OCI-LY3 (cell line): ENCODE data around the gene GKAP1.
"Not testable (repeated sequence)": the region's sequence is repeated elsewhere in the genome, so short reads cannot be mapped to it uniquely, and the experiment has no call there.

Experiments
- H2AFZ ChIP-seq: fragments of 200-600, 300-600 bp; shearing (Covaris generic); 2 replicates; pipeline ENCODE4 v1.6.0; 2014; ENCODE audit warnings: antibody characterized with exemption, low read depth, low read length
- H3K27ac ChIP-seq: fragments of 200-600, 300-600 bp; sonication (generic); 2 replicates; pipeline ENCODE4 v1.5.1; 2014; ENCODE audit warnings: mild to moderate bottlenecking, low read length, moderate library complexity, mixed read lengths
- H3K27me3 ChIP-seq: fragments of 200-600, 300-600 bp; sonication (generic); 2 replicates; pipeline ENCODE4 v1.6.1; 2014; ENCODE audit warnings: low read depth, low read length, mixed read lengths
- H3K36me3 ChIP-seq: fragments of 200-600, 300-600 bp; sonication (generic); replicated peaks from 2 replicates; pipeline ENCODE3; 2014; ENCODE audit warnings: low read depth, low read length, mixed read lengths
- H3K4me1 ChIP-seq: fragments of 300-600, 200-600 bp; sonication (generic); 2 replicates; pipeline ENCODE4 v1.6.1; 2014; ENCODE audit warnings: low read length, mixed read lengths
- H3K4me2 ChIP-seq: fragments of 200-600, 300-600 bp; sonication (generic); 2 replicates; pipeline ENCODE4 v1.6.1; 2014; ENCODE audit warnings: low read length, mixed read lengths
- H3K4me3 ChIP-seq: fragments of 300-600, 200-600 bp; sonication (generic); 2 replicates; pipeline ENCODE4 v1.5.1; 2014; ENCODE audit warnings: antibody characterized with exemption, mild to moderate bottlenecking, low read length, moderate library complexity
- H3K79me2 ChIP-seq: fragments of 300-600, 200-600 bp; shearing (Covaris generic); 2 replicates; pipeline ENCODE4 v1.6.1; 2014; ENCODE audit warnings: mild to moderate bottlenecking, low read length, mixed read lengths
- H3K9ac ChIP-seq: fragments of 300-600, 200-600 bp; shearing (Covaris generic); 2 replicates; pipeline ENCODE4 v1.6.0; 2014; ENCODE audit warnings: mild to moderate bottlenecking, low read length, moderate library complexity
- H3K9me3 ChIP-seq: fragments of 200-600, 300-600 bp; shearing (Covaris generic); 2 replicates; pipeline ENCODE4 v1.6.1; 2014; ENCODE audit warnings: low read length, mixed read lengths; ENCODE audit not compliant: insufficient read depth
- H4K20me1 ChIP-seq: fragments of 200-600, 300-600 bp; sonication (generic); 2 replicates; pipeline ENCODE4 v1.6.1; 2016; ENCODE audit warnings: low read length, mixed read lengths; ENCODE audit not compliant: insufficient read depth
- CTCF ChIP-seq: fragments of 200-600, 300-600 bp; sonication (generic); IDR thresholded peaks from 2 replicates; pipeline ENCODE4 v1.5.1; 2014; ENCODE audit warnings: antibody characterized with exemption, low read length, low read depth
- EZH2phosphoT487 ChIP-seq: fragments of 200-600 bp; shearing (Covaris generic); IDR thresholded peaks from 2 replicates; pipeline ENCODE4 v1.6.1; 2018; ENCODE audit warnings: antibody characterized with exemption, mixed run types, low read depth

The GKAP1 gene

GRCh38 chr9:83707518-83707767 lies 110.1 kb downstream of the GKAP1 start:
- H3K4me2 ChIP-seq: peak overlapping the region; percentile 89
- H3K9ac ChIP-seq: peak overlapping the region; percentile 91
- H3K9me3 ChIP-seq: no peaks in the 10 kb centered on the region
- H2AFZ ChIP-seq: peak overlapping the region; percentile 12; the same call in 1 of the 2 replicates
- no peak for TF ChIP-seq CTCF
- no peak for TF ChIP-seq EZH2phosphoT487
- H3K36me3 ChIP-seq: peaks cover 11% of the 10 kb centered on the region
- H3K4me1 ChIP-seq: peaks cover 14% of the 10 kb centered on the region
- H3K79me2 ChIP-seq: peaks cover 53% of the 10 kb centered on the region
- peak overlapping the region; percentile 89 for H3K27ac ChIP-seq
- no peaks in the 10 kb centered on the region for H3K27me3 ChIP-seq
- H3K4me3 ChIP-seq: peak overlapping the region; percentile 96
- peaks cover 40% of the 10 kb centered on the region for H4K20me1 ChIP-seq

GRCh38 chr9:83706676-83707517 lies 110.7 kb downstream of the GKAP1 start:
- no peak for TF ChIP-seq EZH2phosphoT487
- no peak for TF ChIP-seq CTCF
- H3K9me3 ChIP-seq: no peaks in the 10 kb centered on the region
- H3K36me3 ChIP-seq: peaks cover 11% of the 10 kb centered on the region
- peak overlapping the region; percentile 89 for H3K27ac ChIP-seq
- H3K79me2 ChIP-seq: peaks cover 59% of the 10 kb centered on the region
- H3K27me3 ChIP-seq: no peaks in the 10 kb centered on the region
- H3K4me1 ChIP-seq: peaks cover 17% of the 10 kb centered on the region
- H3K4me2 ChIP-seq: peak overlapping the region; percentile 89
- H2AFZ ChIP-seq: peak overlapping the region; percentile 12; the same call in 1 of the 2 replicates
- H4K20me1 ChIP-seq: peaks cover 45% of the 10 kb centered on the region
- H3K9ac ChIP-seq: peak overlapping the region; percentile 91
- peak overlapping the region; percentile 96 for H3K4me3 ChIP-seq

- not testable (repeated sequence) for H2AFZ ChIP-seq, H3K9ac ChIP-seq, H3K27ac ChIP-seq, H3K9me3 ChIP-seq, H3K27me3 ChIP-seq
- Histone ChIP-seq H3K79me2 (peaks cover 75% of the 10 kb centered on the region), H3K36me3 (peaks cover 11% of the 10 kb centered on the region), H3K4me3 (peak overlapping the region; percentile 96), H3K4me2 (peak overlapping the region; percentile 89), H4K20me1 (peaks cover 60% of the 10 kb centered on the region), H3K4me1 (peaks cover 25% of the 10 kb centered on the region)
These were observed 112.3 kb downstream of the GKAP1 start for GRCh38 chr9:83705219-83705651.

GRCh38 chr9:83701769-83702168 lies 115.8 kb downstream of the GKAP1 start:
- Histone ChIP-seq H4K20me1 (peaks cover 89% of the 10 kb centered on the region), H3K79me2 (peaks cover 100% of the 10 kb centered on the region), H3K9me3 (no peaks in the 10 kb centered on the region), H3K27me3 (no peaks in the 10 kb centered on the region), H3K4me3 (no peak overlapping the region), H2AFZ (no peak overlapping the region), H3K4me1 (peaks cover 28% of the 10 kb centered on the region), H3K27ac (no peak overlapping the region), H3K9ac (no peak overlapping the region), H3K36me3 (peaks cover 14% of the 10 kb centered on the region), H3K4me2 (peak overlapping the region; percentile 1; the same call in 1 of the 2 replicates)
- TF ChIP-seq EZH2phosphoT487 (no peak), CTCF (no peak)
